Skin of body (tissue), 2 donors: ENCODE measurements around the gene LHPP. TPM values are rescaled to one million over a fixed set of nuclear protein-coding genes. Genes with fewer than 3 reads are reported as not detected.

Experiments used
- DNase-seq: peaks from one replicate; lab custom pipeline; 2025; lab: John Stamatoyannopoulos, UW
- total RNA-seq: library from RNA; depleted of rRNA; stranded (reverse); fragments of >200 nt; gene quantifications from one replicate; pipeline ENCODE4 v1.2.3, GENCODE V29; 2014

The LHPP gene
- total RNA-seq, 1 donor from 2014 or later = 7.7 TPM

DNA sequence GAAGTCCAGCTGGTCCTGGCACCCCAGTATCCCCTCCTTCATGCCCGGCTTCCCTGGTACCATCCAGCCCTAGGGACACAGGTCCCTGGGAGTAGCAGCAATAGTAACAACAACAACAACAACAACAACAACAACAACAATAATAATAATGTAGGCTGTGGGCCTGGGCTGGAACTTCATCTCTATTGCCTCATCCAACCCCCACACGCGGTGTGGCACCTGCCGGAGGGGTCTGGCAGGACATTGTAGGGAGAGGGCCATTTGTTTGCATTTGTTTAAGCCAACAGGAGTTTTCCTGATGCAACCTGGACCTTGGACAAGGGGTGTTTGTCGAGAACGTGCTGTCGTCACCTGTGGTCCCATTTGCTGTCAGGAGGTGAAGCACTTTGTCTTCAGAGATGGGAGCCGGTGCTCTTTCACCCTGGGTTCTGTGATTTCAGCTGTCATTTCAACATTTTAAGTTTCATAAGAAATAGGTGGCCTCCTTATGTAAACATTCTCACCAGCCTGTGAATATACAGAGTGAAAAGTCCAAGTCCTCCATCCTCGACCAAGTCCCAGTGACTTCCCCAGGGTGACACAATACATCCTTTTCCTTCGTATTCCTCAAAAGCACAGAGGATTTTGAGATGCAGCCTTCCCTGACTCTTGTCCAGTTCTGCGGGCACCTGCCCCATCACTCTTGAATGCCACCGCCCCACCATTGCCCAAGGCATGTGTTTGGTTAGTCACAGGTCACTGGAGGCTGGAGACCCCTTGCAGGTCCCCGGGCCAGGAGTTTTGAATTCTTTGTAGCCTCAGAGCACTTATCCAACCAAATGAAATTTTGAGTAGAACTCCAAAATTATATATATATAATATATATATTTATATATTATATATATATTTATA is 9.2 kb downstream of the LHPP start:
- no peak for DNase-seq

DNA sequence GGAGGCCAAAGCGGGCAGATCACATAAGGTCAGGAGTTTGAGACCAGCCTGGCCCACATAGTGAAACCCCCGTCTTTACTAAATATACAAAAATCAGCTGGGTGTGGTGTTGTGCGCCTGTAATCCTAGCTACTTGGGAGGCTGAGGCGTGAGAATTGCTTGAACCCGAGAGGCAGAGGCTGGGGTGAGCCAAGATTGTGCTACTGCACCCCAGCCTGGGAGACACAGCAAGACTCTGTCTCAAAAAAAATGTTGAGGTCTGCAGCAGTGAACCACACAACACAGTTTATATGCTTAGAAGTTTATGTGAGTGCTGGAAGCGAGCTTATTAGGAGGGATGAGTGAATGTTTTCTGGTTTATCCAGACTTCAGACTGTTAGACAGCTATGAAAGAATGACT is 10.4 kb downstream of the LHPP start:
- no peak for DNase-seq

DNA sequence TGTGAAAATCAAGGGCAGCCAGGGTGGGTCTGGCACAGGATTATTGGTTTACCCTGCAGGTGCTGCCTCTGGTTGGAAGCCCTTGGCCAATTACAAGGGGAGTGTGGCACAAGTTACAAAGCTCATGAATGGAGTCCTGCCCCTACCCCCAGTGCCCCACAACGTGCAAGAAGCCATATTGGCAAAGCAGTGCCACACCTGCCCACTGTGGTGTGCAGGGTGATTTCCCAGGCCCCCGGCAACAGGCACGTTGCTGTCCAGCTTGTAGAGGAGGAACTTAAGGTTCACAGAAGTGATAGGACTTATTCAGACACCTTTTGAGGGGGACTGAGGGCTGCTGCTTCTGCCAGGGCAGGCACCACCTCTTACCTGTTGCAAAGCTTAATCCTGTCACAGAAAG is 11.4 kb downstream of the LHPP start:
- DNase-seq = no peak

DNA sequence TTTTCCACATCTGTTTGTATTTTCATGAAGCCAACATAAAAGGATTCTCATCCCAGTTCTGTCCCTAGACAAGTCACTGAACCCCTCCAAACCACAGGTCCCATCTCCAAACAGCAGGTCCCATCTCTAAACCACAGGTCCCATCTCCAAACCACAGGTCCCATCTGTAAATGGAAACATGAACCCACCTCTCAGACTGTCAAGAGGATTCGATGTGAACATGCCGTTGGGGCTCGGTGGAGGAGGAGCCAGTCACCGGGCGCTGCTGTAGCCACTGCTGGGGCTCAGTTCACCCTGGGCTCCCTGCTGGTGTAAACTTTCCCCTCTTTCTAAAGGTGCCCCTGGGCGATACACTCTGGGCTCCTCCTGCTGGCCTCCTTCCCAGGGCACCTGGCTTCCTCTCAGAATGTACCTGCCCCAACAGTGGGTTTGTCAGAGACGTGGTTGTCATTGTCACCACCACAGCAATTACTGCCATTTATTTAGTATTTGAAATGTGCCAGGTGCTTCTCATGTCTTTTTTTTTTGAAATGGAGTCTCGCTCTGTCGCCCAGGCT is 13.0 kb downstream of the LHPP start:
- no peak for DNase-seq

DNA sequence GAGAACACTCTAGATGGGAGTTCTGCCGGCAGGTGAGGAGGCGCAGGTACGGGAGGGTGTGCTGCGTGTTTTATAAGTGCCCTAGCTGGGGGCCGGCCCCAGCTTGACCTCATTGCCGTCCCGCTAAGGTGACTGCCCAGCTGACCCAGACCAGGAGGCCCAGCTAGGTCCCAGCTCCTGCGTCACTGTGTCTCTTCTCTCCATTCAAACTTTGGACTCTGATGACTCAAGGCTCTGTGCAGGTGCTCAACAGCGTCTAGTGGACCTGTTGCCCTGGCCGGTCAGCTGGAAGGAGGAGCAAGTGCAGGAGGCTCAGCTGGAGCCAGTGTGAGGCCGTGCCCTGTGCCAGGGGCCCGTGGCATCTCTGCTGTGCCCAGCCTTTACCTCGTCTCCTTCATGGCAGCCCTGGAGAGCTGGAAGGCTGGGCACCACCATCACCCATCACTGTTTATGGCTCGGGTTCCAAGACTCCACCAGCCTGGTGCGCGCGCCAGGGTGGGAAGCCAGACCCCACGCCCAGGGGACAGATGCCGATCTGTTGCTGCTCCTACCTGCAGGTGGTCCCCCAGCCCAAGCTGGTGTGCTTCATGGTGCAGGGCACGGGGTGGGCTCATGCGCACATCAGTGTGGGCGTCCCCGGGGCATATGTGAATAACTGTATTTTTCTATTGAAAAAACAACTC is 14.6 kb downstream of the LHPP start:
- no peak for DNase-seq

DNA sequence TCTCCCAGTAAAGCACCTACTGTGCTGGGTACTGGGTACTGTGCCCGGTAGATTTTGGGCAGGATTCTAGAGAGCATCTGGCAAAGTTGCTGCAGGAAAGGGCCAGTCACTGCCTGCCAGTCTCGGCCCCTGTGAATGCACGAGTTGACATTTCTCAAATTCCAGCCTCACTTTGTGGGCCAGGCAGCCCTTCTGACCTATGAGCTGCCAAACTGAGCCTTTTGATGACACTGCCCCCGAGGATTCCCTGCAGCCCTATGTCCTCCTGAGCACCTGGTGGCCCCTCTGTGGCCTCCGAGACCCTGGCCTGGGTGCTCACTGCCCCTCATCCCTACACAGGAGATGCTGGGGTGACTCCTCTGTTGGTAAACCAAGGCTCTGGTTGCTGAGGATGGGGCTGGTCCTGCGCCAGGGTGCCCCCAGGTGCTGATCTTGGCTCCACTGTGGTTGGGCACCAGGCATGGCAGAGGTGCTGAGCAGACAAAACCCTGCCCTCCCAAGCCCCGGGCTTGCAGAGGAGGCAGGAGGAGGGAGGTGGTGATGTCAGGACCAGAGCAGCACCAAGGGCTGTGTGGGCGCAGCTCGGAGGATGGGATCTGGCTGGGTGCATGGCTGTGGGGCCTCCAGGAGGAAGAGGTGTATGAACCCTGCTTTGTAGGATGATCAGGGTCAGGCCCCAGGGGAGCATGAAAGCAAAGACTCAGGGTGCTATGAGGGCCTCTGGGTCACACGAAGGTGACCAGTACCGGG is 16.2 kb downstream of the LHPP start:
- DNase-seq = no peak

DNA sequence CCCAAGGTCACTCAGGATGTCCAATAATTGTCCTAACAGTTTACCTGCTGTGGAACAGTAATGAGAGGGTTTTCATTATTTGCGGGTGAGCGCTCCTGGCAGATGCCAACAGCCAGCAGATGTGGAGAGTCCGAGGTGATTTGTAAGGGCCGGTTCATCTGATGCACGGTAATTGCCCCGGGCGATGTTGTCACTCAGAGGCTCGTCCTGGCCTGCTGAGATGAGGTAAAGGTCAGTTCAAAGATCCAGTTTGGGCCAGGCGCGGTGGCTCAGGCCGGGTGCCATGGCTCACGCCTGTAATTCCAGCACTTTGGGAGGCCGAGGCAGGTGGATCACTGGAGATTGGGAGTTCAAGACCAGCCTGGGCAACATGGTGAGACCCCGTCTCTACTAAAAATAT is 16.9 kb downstream of the LHPP start:
- DNase-seq = no peak

DNA sequence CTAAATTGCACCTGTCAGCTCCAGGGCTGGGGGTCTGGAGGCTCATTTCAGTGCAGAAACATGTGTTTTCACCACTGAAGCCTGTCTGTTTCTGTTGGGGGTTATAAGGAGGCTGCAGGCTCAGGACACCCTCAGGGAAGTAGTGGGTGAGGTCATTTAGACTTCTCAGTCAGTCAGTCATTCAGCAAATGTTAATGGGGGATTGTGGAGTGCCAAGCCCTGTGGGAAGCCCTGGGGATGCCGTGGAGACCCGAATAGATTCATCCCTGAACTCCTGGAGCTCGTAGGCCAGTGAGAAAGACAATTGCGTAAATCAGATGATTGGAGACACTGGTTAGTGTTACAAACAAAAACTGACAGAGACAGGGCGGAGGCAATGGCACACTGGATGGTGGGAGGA is 19.2 kb downstream of the LHPP start:
- DNase-seq = no peak

DNA sequence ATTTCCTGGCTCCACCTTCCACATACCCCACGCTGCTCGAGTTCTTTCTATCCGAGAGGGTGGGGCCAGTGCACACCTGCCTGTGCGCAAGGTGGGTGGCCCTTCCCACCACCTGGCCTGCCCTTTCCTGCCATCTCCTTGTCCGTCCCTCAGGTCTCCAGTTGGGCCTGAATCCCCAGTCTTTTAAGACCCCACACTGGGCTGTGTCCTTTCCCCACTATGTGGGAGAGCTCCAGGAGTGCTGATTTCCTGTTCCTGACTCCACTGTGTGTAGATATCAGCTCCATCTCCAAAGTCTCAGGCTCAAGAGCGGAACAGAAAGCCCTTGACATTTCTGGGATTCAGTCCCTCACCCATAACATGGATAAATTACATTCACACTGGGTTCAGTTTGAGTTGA is 20.1 kb downstream of the LHPP start:
- DNase-seq = no peak

DNA sequence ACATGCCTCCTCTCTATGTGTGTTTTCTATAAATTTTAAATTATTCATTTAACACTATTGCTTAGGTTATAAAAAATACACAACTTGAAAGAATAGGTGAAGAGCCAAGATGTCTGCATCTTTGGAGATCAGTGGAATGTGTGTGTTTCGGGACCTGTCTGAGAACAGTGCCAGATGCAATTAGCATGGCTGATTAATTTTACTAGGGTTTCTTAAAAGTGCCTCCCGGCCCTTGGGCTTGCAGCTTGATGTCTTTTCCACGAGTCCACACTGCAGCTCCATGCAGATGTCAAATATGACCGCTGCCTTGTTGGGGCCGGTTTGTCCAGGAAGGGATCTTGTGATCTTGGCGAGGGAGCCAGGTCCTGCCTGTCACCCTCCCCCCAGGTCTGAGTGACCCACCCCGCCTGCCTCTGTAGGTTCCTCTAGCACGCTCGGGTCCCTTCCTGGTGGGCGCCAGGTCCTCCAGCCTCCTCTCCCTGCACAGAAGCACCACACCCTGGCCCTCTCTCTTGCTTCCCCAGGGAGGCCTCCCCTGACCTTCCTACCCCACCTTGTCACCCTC is 20.7 kb downstream of the LHPP start:
- no peak for DNase-seq

DNA sequence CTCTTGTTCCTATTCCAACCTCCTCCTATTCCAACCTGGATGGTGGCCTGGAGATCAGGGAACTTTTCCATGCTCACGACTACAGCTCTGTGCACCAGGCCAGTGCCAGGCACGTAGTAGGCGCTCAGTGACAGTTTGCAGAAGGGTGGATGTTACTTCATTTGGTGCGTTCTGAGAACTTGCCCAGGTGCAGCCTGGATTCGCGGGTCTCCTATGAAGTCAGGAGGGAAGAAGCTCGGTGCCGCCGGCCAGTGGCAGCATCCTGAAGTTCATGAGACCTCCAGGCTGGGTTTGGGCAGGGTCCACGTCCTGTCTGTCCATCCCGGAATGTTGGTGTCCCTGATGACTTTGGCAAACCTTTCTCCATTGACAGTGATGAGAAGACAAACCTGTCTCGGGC is 21.3 kb downstream of the LHPP start:
- no peak for DNase-seq

DNA sequence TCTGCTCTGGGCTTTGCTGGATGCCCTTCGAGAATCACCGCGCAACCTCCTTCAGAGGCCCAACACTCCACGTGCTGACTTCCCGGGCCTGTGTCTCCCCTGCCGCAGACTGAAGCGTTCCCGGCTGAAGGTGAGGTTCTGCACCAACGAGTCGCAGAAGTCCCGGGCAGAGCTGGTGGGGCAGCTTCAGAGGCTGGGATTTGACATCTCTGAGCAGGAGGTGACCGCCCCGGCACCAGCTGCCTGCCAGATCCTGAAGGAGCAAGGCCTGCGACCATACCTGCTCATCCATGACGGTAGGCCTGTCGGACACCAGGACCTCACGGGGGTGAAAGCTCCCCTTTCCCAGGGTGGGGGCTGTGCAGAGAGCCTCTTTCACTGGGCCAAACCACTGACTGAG is 22.4 kb downstream of the LHPP start:
- no peak for DNase-seq

DNA sequence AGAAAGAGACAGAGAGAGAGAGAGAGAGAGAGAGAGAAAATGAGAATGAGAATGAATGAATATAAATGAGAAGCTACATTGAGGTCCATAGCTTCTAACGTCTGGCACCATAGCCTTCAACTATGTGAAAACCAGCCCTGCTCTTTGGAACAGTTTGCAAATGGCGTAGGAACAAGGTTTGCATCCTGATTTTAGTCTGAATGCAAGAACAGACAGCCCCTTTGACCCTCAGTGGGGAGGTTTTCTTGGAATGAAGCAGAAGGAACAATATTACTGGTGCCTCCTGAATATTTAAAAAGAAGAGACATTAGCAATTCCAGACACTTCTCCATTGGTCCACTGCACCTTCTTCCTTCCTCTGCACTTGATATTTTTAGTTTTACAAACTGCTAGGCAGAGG is 23.0 kb downstream of the LHPP start:
- DNase-seq = no peak

DNA sequence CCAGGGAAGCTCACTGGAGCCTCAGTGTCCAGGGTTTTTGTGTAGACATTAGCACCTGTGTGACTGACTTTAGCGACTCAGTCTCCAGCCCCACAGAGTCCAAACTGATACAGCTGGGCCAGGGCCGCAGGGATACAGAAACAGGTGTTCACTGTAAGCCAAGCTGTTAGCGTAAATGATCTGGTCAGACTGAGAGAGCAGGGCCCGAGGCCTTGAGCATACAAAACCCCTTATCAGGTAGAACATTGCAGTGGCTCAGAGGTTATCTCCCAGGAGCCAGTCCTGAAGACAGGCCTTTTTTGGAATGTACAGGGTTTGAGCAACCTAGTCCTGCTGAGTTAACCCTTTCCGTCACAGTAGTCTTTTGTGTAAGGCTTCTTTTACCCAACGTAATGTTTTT is 25.0 kb downstream of the LHPP start:
- DNase-seq = no peak

DNA sequence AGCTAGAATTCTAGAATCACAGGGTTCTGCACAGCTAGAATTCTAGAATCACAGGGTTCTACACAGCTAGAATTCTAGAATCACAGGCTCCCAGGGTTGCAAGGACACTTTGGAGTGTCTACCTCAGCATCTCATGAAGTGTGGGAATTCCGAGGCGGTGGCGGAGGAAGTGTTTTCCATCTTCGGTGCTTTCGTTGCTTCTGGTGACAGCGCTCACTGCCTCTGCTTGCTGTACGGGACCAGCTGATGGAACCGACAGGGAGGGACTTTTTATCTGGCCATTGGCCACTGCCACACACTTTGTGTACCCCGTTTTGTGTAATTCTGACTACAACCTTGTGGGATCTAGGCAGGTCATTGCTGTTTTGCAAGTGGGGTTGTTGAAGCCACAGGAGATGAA is 29.5 kb downstream of the LHPP start:
- no peak for DNase-seq

DNA sequence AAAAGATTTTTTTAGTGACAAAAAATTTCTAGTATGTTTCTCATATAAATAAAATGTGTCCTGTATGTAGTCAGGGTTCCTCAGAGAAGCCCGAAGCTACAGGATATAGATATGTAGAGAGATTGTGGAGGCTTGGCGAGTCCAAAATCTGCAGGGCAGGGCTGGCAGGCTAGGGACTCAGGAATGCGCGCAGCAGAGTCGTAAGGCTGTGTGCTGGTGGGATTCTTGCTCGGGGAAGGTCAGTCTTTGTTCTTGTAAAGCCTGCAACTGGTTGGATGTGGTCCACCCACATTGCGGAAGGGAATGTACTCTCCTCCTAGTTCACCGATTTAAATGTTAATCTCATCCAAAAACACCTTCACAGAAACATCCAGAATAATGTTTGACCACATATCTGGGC is 30.6 kb downstream of the LHPP start:
- DNase-seq = no peak

DNA sequence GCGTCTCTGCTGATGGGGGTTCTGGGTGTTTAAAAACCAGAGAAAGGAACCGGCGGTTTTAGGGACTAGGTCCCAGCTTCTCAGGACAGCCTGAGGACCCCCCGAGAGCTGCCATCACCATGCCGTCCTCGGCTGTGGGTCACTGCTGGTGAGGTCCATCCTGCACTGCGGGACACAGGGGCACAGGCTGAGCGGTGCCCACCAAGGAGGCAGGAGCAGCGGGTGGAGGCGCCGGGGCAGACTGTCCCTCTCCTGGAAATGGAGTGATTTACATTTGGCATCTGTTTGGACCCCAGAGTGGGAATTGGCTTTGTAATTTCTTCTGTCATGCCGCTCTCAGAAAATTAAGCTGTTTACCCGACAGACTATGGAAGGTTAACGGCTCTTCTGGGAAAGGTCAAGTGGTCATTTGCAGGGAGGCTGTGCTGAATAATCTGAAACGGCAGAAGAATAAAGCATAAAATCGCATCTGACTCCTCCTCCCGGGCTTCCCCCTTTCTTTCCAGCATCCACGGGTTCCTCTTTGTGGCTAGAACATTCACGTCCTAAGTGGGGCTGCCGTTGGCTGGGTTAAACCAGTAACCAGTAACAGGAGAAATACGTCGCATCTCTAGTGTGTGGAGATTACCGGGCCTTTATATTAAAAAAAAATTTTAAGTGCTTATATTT is 31.7 kb downstream of the LHPP start:
- no peak for DNase-seq

DNA sequence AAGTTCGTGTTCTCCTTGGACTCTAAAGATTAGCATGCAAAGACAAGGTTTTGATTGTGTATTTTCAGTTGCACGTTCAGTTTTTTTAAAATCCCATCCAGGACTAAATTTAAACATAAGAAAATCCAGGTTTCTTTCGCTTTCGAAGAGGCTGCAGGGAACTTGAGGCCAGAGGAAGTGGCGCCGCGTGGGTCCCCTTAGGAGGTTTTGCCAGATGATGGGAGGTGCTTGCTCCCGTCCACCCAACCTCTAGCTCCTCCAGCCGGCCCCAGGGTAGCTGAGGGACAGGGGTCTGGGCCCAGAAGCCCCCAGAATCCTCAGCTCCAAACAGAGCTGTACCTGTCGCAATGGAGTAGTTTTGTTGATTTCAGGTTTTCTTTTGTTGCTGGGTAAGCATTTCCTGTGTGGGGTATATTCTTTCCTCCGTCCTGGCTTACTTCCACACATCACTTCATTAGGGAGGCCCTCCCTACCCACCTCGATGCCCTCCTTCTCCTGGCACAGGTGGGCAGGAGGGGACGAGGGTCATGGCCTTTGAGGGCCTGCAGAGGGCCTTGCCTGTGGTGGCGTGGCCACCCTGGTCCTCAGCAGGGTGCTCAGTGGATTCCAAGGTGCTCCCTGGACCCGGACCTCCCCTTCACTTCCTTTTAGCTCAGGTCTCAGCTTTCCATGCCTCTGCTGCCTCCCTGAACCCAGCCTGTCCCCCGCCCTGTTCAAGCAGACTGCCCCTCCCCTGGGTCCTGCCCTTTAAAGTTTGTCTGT is 32.6 kb downstream of the LHPP start:
- DNase-seq = no peak

DNA sequence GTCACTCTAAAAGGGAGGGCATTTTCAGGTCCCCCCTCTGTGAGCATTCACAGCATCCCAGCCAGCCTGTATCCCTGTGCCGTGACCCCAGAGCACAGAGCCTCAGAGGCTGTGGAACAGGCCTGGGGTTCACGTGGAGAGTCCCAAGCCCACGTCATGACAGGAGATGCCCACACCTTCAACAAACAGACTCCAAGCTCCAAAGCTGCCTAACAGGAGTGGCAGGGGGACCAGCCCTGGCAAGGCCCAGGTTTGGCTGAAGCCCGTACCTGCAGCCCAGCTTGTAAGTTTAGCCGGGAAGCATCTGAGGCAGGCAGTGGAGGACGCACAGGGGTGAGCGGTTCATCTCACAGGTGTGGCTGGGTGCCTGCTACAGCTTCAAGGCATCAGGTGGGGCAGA is 33.5 kb downstream of the LHPP start:
- DNase-seq = no peak

DNA sequence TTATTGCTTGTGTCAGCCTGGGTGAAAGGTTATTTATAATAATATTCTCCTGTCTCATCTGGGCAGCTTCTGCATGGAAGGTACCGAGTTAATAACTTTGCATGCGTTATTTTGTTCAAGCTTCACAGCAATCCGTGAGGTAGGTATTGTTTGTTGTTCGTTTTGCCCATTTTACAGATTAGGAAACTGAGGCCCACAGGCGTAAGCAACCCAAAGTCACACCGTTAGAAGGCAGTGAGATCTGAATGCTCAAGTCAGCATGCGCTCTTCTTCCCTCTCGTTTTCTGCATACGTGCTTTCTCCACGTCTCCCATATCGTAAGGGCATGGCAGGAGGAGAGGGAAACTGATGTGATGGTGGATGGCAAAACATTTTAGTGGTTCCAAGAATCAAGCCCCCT is 34.1 kb downstream of the LHPP start:
- DNase-seq = no peak
